Measurements from ENCODE around the gene CLSTN1. TPM values are rescaled to one million over a fixed set of nuclear protein-coding genes. Genes with fewer than 3 reads are reported as not detected.

Gene CLSTN1
- total and polyA plus RNA-seq, 4 donors: 3.1 to 13.4 (median 8.8) TPM

GRCh38 chr1:9691108-9691445, 132.7 kb downstream of the CLSTN1 start:
- DNase-seq (ENCODE audit: low spot score): no peak
- no peaks in the 10 kb centered on the region for H3K27me3 ChIP-seq (ENCODE audit: control insufficient read depth in 4 of 4, insufficient read depth in 4 of 4, low read length in 3 of 4)
- no peak for TF ChIP-seq TAF1 (conservative IDR thresholded peaks at IDR 0.05)
- no peak for TF ChIP-seq RXRA (IDR thresholded peaks at IDR 0.05)
- no peak for TF ChIP-seq RAD21 (IDR thresholded peaks at IDR 0.05)
- TF ChIP-seq ZBTB33 (IDR thresholded peaks at IDR 0.05): no peak
- no peak for TF ChIP-seq NR2F2 (IDR thresholded peaks at IDR 0.05)
- TF ChIP-seq JUND (IDR thresholded peaks at IDR 0.05): no peak
- TF ChIP-seq, protein P1, sequence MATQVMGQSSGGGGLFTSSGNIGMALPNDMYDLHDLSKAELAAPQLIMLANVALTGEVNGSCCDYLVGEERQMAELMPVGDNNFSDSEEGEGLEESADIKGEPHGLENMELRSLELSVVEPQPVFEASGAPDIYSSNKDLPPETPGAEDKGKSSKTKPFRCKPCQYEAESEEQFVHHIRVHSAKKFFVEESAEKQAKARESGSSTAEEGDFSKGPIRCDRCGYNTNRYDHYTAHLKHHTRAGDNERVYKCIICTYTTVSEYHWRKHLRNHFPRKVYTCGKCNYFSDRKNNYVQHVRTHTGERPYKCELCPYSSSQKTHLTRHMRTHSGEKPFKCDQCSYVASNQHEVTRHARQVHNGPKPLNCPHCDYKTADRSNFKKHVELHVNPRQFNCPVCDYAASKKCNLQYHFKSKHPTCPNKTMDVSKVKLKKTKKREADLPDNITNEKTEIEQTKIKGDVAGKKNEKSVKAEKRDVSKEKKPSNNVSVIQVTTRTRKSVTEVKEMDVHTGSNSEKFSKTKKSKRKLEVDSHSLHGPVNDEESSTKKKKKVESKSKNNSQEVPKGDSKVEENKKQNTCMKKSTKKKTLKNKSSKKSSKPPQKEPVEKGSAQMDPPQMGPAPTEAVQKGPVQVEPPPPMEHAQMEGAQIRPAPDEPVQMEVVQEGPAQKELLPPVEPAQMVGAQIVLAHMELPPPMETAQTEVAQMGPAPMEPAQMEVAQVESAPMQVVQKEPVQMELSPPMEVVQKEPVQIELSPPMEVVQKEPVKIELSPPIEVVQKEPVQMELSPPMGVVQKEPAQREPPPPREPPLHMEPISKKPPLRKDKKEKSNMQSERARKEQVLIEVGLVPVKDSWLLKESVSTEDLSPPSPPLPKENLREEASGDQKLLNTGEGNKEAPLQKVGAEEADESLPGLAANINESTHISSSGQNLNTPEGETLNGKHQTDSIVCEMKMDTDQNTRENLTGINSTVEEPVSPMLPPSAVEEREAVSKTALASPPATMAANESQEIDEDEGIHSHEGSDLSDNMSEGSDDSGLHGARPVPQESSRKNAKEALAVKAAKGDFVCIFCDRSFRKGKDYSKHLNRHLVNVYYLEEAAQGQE (IDR thresholded peaks at IDR 0.05): no peak
- no peak for TF ChIP-seq ATF3 (IDR thresholded peaks at IDR 0.05)
- no peak for TF ChIP-seq YY1 (IDR thresholded peaks at IDR 0.05)
- TF ChIP-seq EGR1 (IDR thresholded peaks at IDR 0.05; ENCODE audit: low read depth in 2 of 2): no peak
- TF ChIP-seq FOXA2 (IDR thresholded peaks at IDR 0.05): no peak
- H3K9ac ChIP-seq (ENCODE audit: low read depth in 1 of 2, low read length in 2 of 2): no peak overlapping the region
- no peak overlapping the region for H3K27ac ChIP-seq (ENCODE audit: low read depth in 1 of 2, low read length in 2 of 2)
- H3K9me3 ChIP-seq (ENCODE audit: control insufficient read depth in 4 of 4, low read length in 3 of 4): no peaks in the 10 kb centered on the region
- no peaks in the 10 kb centered on the region for H3K36me3 ChIP-seq (ENCODE audit: control insufficient read depth in 4 of 4, insufficient read depth in 3 of 4, low read depth in 1 of 4, low read length in 3 of 4)
- no peak overlapping the region for H3K4me3 ChIP-seq (ENCODE audit: low read depth in 1 of 3, low read length in 3 of 3)
- WGBS: 69% methylated on average over 6 of the region's 6 CpGs
- H3K4me1 ChIP-seq (ENCODE audit: control insufficient read depth in 4 of 4, insufficient read depth in 4 of 4, low read length in 3 of 4): peaks cover 8 to 28% (median 18%) of the 10 kb centered on the region in 4 donors

- no peak overlapping the region for H3K9ac ChIP-seq (ENCODE audit: low read depth in 1 of 2, low read length in 2 of 2)
- peaks cover 8 to 28% (median 18%) of the 10 kb centered on the region in 4 donors for H3K4me1 ChIP-seq (ENCODE audit: control insufficient read depth in 4 of 4, insufficient read depth in 4 of 4, low read length in 3 of 4)
- no peak for DNase-seq (ENCODE audit: low spot score)
- WGBS: 65% methylated on average over 14 of the region's 14 CpGs
- H3K27me3 ChIP-seq (ENCODE audit: control insufficient read depth in 4 of 4, insufficient read depth in 4 of 4, low read length in 3 of 4): no peaks in the 10 kb centered on the region
- no peak overlapping the region for H3K27ac ChIP-seq (ENCODE audit: low read depth in 1 of 2, low read length in 2 of 2)
- no peaks in the 10 kb centered on the region for H3K36me3 ChIP-seq (ENCODE audit: control insufficient read depth in 4 of 4, insufficient read depth in 3 of 4, low read depth in 1 of 4, low read length in 3 of 4)
- TF ChIP-seq JUND (IDR thresholded peaks at IDR 0.05): no peak
- no peak for TF ChIP-seq TAF1 (conservative IDR thresholded peaks at IDR 0.05)
- H3K4me3 ChIP-seq (ENCODE audit: low read depth in 1 of 3, low read length in 3 of 3): no peak overlapping the region
- no peaks in the 10 kb centered on the region for H3K9me3 ChIP-seq (ENCODE audit: control insufficient read depth in 4 of 4, low read length in 3 of 4)
Observed at GRCh38 chr1:9690440-9691107, 133.2 kb downstream of the CLSTN1 start.

GRCh38 chr1:9689971-9690381, 133.8 kb downstream of the CLSTN1 start:
- Histone ChIP-seq H3K4me1 (ENCODE audit: control insufficient read depth in 4 of 4, insufficient read depth in 4 of 4, low read length in 3 of 4) (peaks cover 8 to 28% (median 18%) of the 10 kb centered on the region in 4 donors), H3K27ac (ENCODE audit: low read depth in 1 of 2, low read length in 2 of 2) (no peak overlapping the region), H3K4me3 (ENCODE audit: low read depth in 1 of 3, low read length in 3 of 3) (peak overlapping the region in 1 of 3 donors; percentile 76), H3K9me3 (ENCODE audit: control insufficient read depth in 4 of 4, low read length in 3 of 4) (no peaks in the 10 kb centered on the region), H3K36me3 (ENCODE audit: control insufficient read depth in 4 of 4, insufficient read depth in 3 of 4, low read depth in 1 of 4, low read length in 3 of 4) (no peaks in the 10 kb centered on the region), H3K27me3 (ENCODE audit: control insufficient read depth in 4 of 4, insufficient read depth in 4 of 4, low read length in 3 of 4) (no peaks in the 10 kb centered on the region), H3K9ac (ENCODE audit: low read depth in 1 of 2, low read length in 2 of 2) (no peak overlapping the region)
- DNase-seq (ENCODE audit: low spot score): no peak
- WGBS: 22% methylated on average over 23 of the region's 23 CpGs
- TF ChIP-seq, protein P2, sequence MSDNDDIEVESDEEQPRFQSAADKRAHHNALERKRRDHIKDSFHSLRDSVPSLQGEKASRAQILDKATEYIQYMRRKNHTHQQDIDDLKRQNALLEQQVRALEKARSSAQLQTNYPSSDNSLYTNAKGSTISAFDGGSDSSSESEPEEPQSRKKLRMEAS (IDR thresholded peaks at IDR 0.05): no peak
- no peak for TF ChIP-seq TAF1 (conservative IDR thresholded peaks at IDR 0.05)
- no peak for TF ChIP-seq HNF4G (IDR thresholded peaks at IDR 0.05)
- TF ChIP-seq, protein P3, sequence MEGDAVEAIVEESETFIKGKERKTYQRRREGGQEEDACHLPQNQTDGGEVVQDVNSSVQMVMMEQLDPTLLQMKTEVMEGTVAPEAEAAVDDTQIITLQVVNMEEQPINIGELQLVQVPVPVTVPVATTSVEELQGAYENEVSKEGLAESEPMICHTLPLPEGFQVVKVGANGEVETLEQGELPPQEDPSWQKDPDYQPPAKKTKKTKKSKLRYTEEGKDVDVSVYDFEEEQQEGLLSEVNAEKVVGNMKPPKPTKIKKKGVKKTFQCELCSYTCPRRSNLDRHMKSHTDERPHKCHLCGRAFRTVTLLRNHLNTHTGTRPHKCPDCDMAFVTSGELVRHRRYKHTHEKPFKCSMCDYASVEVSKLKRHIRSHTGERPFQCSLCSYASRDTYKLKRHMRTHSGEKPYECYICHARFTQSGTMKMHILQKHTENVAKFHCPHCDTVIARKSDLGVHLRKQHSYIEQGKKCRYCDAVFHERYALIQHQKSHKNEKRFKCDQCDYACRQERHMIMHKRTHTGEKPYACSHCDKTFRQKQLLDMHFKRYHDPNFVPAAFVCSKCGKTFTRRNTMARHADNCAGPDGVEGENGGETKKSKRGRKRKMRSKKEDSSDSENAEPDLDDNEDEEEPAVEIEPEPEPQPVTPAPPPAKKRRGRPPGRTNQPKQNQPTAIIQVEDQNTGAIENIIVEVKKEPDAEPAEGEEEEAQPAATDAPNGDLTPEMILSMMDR (IDR thresholded peaks at IDR 0.05; ENCODE audit: low read depth, low read length, missing input control): no peak
- no peak for TF ChIP-seq SP1 (IDR thresholded peaks at IDR 0.05)
- TF ChIP-seq, protein P1 (IDR thresholded peaks at IDR 0.05): no peak
- TF ChIP-seq YY1 (IDR thresholded peaks at IDR 0.05): no peak
- TF ChIP-seq FOXA1 (IDR thresholded peaks at IDR 0.05): no peak
- no peak for TF ChIP-seq NR2F2 (IDR thresholded peaks at IDR 0.05)

All from liver (tissue), 9 donors.